Colonic mucosa (tissue), 4 donors: ENCODE results near the gene UBE2Q2. TPM values are rescaled to one million over a fixed set of nuclear protein-coding genes. Genes with fewer than 3 reads are reported as not detected.
A peak's percentile ranks its signal among the peaks of the same experiment; 100 is the strongest.
"Not testable (repeated sequence)": the region's sequence is repeated elsewhere in the genome, so short reads cannot be mapped to it uniquely, and the experiment has no call there.

Source experiments
- DNase-seq: peaks from one replicate; pipeline ENCODE4 v3.0.0-alpha.2; 2020
- H3K27ac ChIP-seq: fragments of 200-600 bp; one replicate; pipeline ENCODE4 v1.8.0; 2021
- H3K27me3 ChIP-seq: fragments of 200-600 bp; one replicate; pipeline ENCODE4 v1.8.0; 2021
- H3K36me3 ChIP-seq: fragments of 200-600 bp; one replicate; pipeline ENCODE4 v1.8.0; 2021
- H3K4me1 ChIP-seq: fragments of 200-600 bp; one replicate; pipeline ENCODE4 v1.8.0; 2021; ENCODE audit warnings: mild to moderate bottlenecking
- H3K4me3 ChIP-seq: fragments of 200-600 bp; one replicate; pipeline ENCODE4 v1.8.0; 2021
- H3K9ac ChIP-seq, 2 donors: one replicate each; pipeline ENCODE4 v1.7.0; 2013; ENCODE audit warnings: control low read depth in 2 of 2, low read depth in 2 of 2, low read length in 2 of 2
- H3K9me3 ChIP-seq: fragments of 200-600 bp; one replicate; pipeline ENCODE4 v1.8.0; 2021
- CTCF ChIP-seq: fragments of 200-600 bp; IDR thresholded peaks from one replicate; pipeline ENCODE4 v1.8.0; 2022; ENCODE audit warnings: antibody characterized with exemption, mild to moderate bottlenecking
- intact Hi-C: fragments of 100-400 bp; cut with DNase I; formaldehyde crosslinking; loops from one replicate; pipeline ENCODE4 v1.14.1; 2022
- total RNA-seq, 2 donors: library from RNA; stranded (reverse); fragmentation: NEBNext Ultra II Directional in 1 of 2; extraction: Animal tissue kit (Norgen Biotek cat#: 25700) in 1 of 2; gene quantifications; one replicate each; pipeline ENCODE4 v1.2.1, GENCODE V29; 2021
- donor health status: healthy.
- donor health status: DM: no; HTN: no; CAD: no.
- donor health status: DM: no; HTN: no; CAD: no.

The UBE2Q2 gene
- 10 to 100 TPM; 16.6 to 25.1 TPM for total RNA-seq

- Histone ChIP-seq H3K27ac (peak within 1 kb of the TSS; percentile 88), H3K9me3 (no peaks in the 10 kb centered on the region), H3K4me1 (no peaks in the 10 kb centered on the region), H3K36me3 (no peaks in the 10 kb centered on the region), H3K4me3 (peak within 1 kb of the TSS; percentile 88), H3K27me3 (no peaks in the 10 kb centered on the region), H3K9ac (peak within 1 kb of the TSS; percentile 83 to 89)
- TF ChIP-seq CTCF: no peak
- peak; percentile 65 for DNase-seq
- intact Hi-C loops: no loop called here
These were observed at the start of gene UBE2Q2 for GRCh38 chr15:75842722-75843677. TSS of gene UBE2Q2 (plus strand) at chr15:75843447. CDS start at chr15:75843667, 220 bp downstream.

GRCh38 chr15:75796321-75796720 is 46.9 kb upstream of the UBE2Q2 start:
- H3K4me1 ChIP-seq: no peaks in the 10 kb centered on the region
- DNase-seq: no peak
- peaks cover 6% of the 10 kb centered on the region for H3K27me3 ChIP-seq
- no peak overlapping the region for H3K9ac ChIP-seq
- H3K9me3 ChIP-seq: no peaks in the 10 kb centered on the region
- no peaks in the 10 kb centered on the region for H3K36me3 ChIP-seq
- intact Hi-C loops: no loop called here
- no peak for TF ChIP-seq CTCF
- H3K27ac ChIP-seq: no peak overlapping the region
- no peak overlapping the region for H3K4me3 ChIP-seq

GRCh38 chr15:75797146-75797545 is 46.1 kb upstream of the UBE2Q2 start:
- intact Hi-C loops, DNase-seq, H3K9me3 ChIP-seq: not testable (repeated sequence)

GRCh38 chr15:75799190-75799589 is 44.1 kb upstream of the UBE2Q2 start:
- no peak overlapping the region for H3K4me3 ChIP-seq
- no peak for DNase-seq
- H3K27me3 ChIP-seq: peaks cover 17% of the 10 kb centered on the region
- intact Hi-C loops: no loop called here
- H3K9me3 ChIP-seq: no peaks in the 10 kb centered on the region
- H3K27ac ChIP-seq: no peak overlapping the region
- no peaks in the 10 kb centered on the region for H3K36me3 ChIP-seq
- no peak for TF ChIP-seq CTCF
- H3K9ac ChIP-seq: no peak overlapping the region
- peaks cover 3% of the 10 kb centered on the region for H3K4me1 ChIP-seq

More at GRCh38 chr15:75797146-75797545, 46.1 kb upstream of the UBE2Q2 start:
- peaks cover 14% of the 10 kb centered on the region for H3K27me3 ChIP-seq
- not testable (repeated sequence) for H3K4me3 ChIP-seq, H3K9ac ChIP-seq, H3K27ac ChIP-seq, H3K36me3 ChIP-seq, H3K4me1 ChIP-seq

- not testable (repeated sequence) for H3K4me1 ChIP-seq, H3K27ac ChIP-seq, H3K4me3 ChIP-seq, H3K9ac ChIP-seq, H3K9me3 ChIP-seq, H3K36me3 ChIP-seq, DNase-seq
- peaks cover 17% of the 10 kb centered on the region for H3K27me3 ChIP-seq
- intact Hi-C loops: loop anchor here (5.0 kb wide), 2 partner anchors 73 to 113 kb away; no protein-coding TSS in a partner anchor
These were observed 42.8 kb upstream of the UBE2Q2 start for GRCh38 chr15:75800409-75800808.

- Histone ChIP-seq H3K4me1 (peaks cover 3% of the 10 kb centered on the region), H3K4me3 (no peak overlapping the region), H3K36me3 (no peaks in the 10 kb centered on the region), H3K9ac (no peak overlapping the region), H3K9me3 (no peaks in the 10 kb centered on the region), H3K27ac (no peak overlapping the region), H3K27me3 (peaks cover 17% of the 10 kb centered on the region)
- intact Hi-C loops: loop anchor here (5.0 kb wide), 2 partner anchors 75 to 115 kb away; no protein-coding TSS in a partner anchor
- peak; percentile 92 for TF ChIP-seq CTCF
- peak; percentile 78 for DNase-seq
These were observed 41.2 kb upstream of the UBE2Q2 start for GRCh38 chr15:75801859-75802593.

- intact Hi-C loops, H3K27ac ChIP-seq, DNase-seq, H3K9ac ChIP-seq, H3K27me3 ChIP-seq, H3K4me1 ChIP-seq, H3K9me3 ChIP-seq, H3K36me3 ChIP-seq, H3K4me3 ChIP-seq: not testable (repeated sequence)
These were observed 35.8 kb upstream of the UBE2Q2 start for GRCh38 chr15:75807486-75807885.

- H3K9ac ChIP-seq, H3K9me3 ChIP-seq, H3K36me3 ChIP-seq, H3K4me3 ChIP-seq, intact Hi-C loops, H3K4me1 ChIP-seq, H3K27ac ChIP-seq, DNase-seq, H3K27me3 ChIP-seq: not testable (repeated sequence)
These were observed 35.2 kb upstream of the UBE2Q2 start for GRCh38 chr15:75808009-75808408.
